ENCODE data around the gene IL1RAPL2. TPM values are rescaled to one million over a fixed set of nuclear protein-coding genes. Genes with fewer than 3 reads are reported as not detected.

IL1RAPL2 gene
- total and polyA plus RNA-seq, 11 donors = 0.08 to 0.16 (median 0.10) TPM; not detected in 8

GRCh38 chrX:105610411-105610810 is 1044.4 kb downstream of the IL1RAPL2 start:
- no peak overlapping the region for H3K4me3 ChIP-seq
- DNase-seq = no peak
- intact Hi-C loops (cut with DNase I) = no loop called here
- H3K4me1 ChIP-seq = no peaks in the 10 kb centered on the region
- no peak overlapping the region for H3K27ac ChIP-seq
- WGBS, 4 donors = 66 to 89% (median 79%) methylated on average over 2 of the region's 2 CpGs
- no peak for ATAC-seq
- H3K36me3 ChIP-seq = no peaks in the 10 kb centered on the region
- H3K27me3 ChIP-seq = no peaks in the 10 kb centered on the region
- no peak for TF ChIP-seq CTCF (IDR thresholded peaks at IDR 0.05)
- TF ChIP-seq POLR2A (IDR thresholded peaks at IDR 0.05) = no peak
- peaks cover 0 to 4% (median 0%) of the 10 kb centered on the region in 12 donors for H3K9me3 ChIP-seq

- intact Hi-C loops (cut with DNase I) = no loop called here
- no peaks in the 10 kb centered on the region for H3K9me3 ChIP-seq
- H3K4me3 ChIP-seq = no peak overlapping the region
- TF ChIP-seq POLR2A (IDR thresholded peaks at IDR 0.05) = no peak
- no peak for TF ChIP-seq CTCF (IDR thresholded peaks at IDR 0.05)
- DNase-seq = no peak
- 76 to 90% (median 85%) methylated on average over 3 of the region's 3 CpGs for WGBS, 4 donors
- no peak overlapping the region for H3K27ac ChIP-seq
- no peaks in the 10 kb centered on the region for H3K4me1 ChIP-seq
- no peak for ATAC-seq
- no peaks in the 10 kb centered on the region for H3K36me3 ChIP-seq
- peaks cover 0 to 4% (median 0%) of the 10 kb centered on the region in 9 donors for H3K27me3 ChIP-seq
These were observed 1052.5 kb downstream of the IL1RAPL2 start for GRCh38 chrX:105618393-105619101.

- H3K4me1 ChIP-seq = no peaks in the 10 kb centered on the region
- DNase-seq (no peak), ATAC-seq (no peak)
These were observed 1068.2 kb downstream of the IL1RAPL2 start for GRCh38 chrX:105634180-105634579.

GRCh38 chrX:105635794-105636193 is 1069.8 kb downstream of the IL1RAPL2 start:
- Histone ChIP-seq H3K9me3 (no peaks in the 10 kb centered on the region), H3K36me3 (no peaks in the 10 kb centered on the region), H3K27me3 (no peaks in the 10 kb centered on the region), H3K4me1 (no peaks in the 10 kb centered on the region), H3K27ac (no peak overlapping the region), H3K4me3 (no peak overlapping the region)
- TF ChIP-seq POLR2A (IDR thresholded peaks at IDR 0.05) (no peak), CTCF (IDR thresholded peaks at IDR 0.05) (no peak)
- DNase-seq (no peak), ATAC-seq (no peak)
- intact Hi-C loops (cut with DNase I) = no loop called here

More at GRCh38 chrX:105634180-105634579, 1068.2 kb downstream of the IL1RAPL2 start:
- Histone ChIP-seq H3K36me3 (no peaks in the 10 kb centered on the region), H3K27ac (no peak overlapping the region), H3K4me3 (no peak overlapping the region), H3K27me3 (no peaks in the 10 kb centered on the region), H3K9me3 (no peaks in the 10 kb centered on the region)
- intact Hi-C loops (cut with DNase I) = no loop called here
- TF ChIP-seq POLR2A (IDR thresholded peaks at IDR 0.05) (no peak), CTCF (IDR thresholded peaks at IDR 0.05) (no peak)

Data from heart left ventricle (tissue), 16 donors.